Rectal smooth muscle tissue (tissue), 1 donor: ENCODE data around the gene PLXNA4.
"Not testable (repeated sequence)": the region's sequence is repeated elsewhere in the genome, so short reads cannot be mapped to it uniquely, and the experiment has no call there.

Source experiments
- H3K27ac ChIP-seq: one replicate; pipeline ENCODE4 v1.7.0; 2013; ENCODE audit warnings: low read depth, low read length, inconsistent platforms
- H3K27me3 ChIP-seq: one replicate; pipeline ENCODE4 v1.7.0; 2013; ENCODE audit warnings: low read length; ENCODE audit not compliant: control insufficient read depth, insufficient read depth
- H3K36me3 ChIP-seq: one replicate; pipeline ENCODE4 v1.7.0; 2013; ENCODE audit warnings: low read length; ENCODE audit not compliant: control insufficient read depth, insufficient read depth
- H3K4me1 ChIP-seq: one replicate; pipeline ENCODE4 v1.7.0; 2013; ENCODE audit warnings: low read length; ENCODE audit not compliant: control insufficient read depth, insufficient read depth
- H3K4me3 ChIP-seq: one replicate; pipeline ENCODE4 v1.7.0; 2013; ENCODE audit warnings: low read length
- H3K9ac ChIP-seq: one replicate; pipeline ENCODE4 v1.7.0; 2013; ENCODE audit warnings: low read length

The PLXNA4 gene

GRCh38 chr7:132181946-132182685 lies 394.2 kb downstream of the PLXNA4 start:
- Histone ChIP-seq H3K9ac (no peak overlapping the region), H3K27me3 (no peaks in the 10 kb centered on the region), H3K4me3 (no peak overlapping the region), H3K27ac (no peak overlapping the region), H3K4me1 (no peaks in the 10 kb centered on the region), H3K36me3 (no peaks in the 10 kb centered on the region)

- Histone ChIP-seq H3K36me3 (no peaks in the 10 kb centered on the region), H3K9ac (no peak overlapping the region), H3K27me3 (no peaks in the 10 kb centered on the region), H3K27ac (no peak overlapping the region), H3K4me3 (no peak overlapping the region), H3K4me1 (no peaks in the 10 kb centered on the region)
These were observed 394.9 kb downstream of the PLXNA4 start for GRCh38 chr7:132181371-132181770.

GRCh38 chr7:132180481-132180880 lies 395.8 kb downstream of the PLXNA4 start:
- no peak overlapping the region for H3K4me3 ChIP-seq
- no peaks in the 10 kb centered on the region for H3K4me1 ChIP-seq
- H3K9ac ChIP-seq: no peak overlapping the region
- no peaks in the 10 kb centered on the region for H3K27me3 ChIP-seq
- no peak overlapping the region for H3K27ac ChIP-seq
- H3K36me3 ChIP-seq: no peaks in the 10 kb centered on the region

GRCh38 chr7:132179681-132180080 lies 396.6 kb downstream of the PLXNA4 start:
- Histone ChIP-seq H3K27ac (no peak overlapping the region), H3K9ac (no peak overlapping the region), H3K27me3 (no peaks in the 10 kb centered on the region), H3K36me3 (no peaks in the 10 kb centered on the region), H3K4me3 (no peak overlapping the region), H3K4me1 (no peaks in the 10 kb centered on the region)

GRCh38 chr7:132179080-132179430 lies 397.2 kb downstream of the PLXNA4 start:
- Histone ChIP-seq H3K4me3 (no peak overlapping the region), H3K27ac (no peak overlapping the region), H3K27me3 (no peaks in the 10 kb centered on the region), H3K9ac (no peak overlapping the region), H3K36me3 (no peaks in the 10 kb centered on the region), H3K4me1 (no peaks in the 10 kb centered on the region)

GRCh38 chr7:132178402-132179079 lies 397.7 kb downstream of the PLXNA4 start:
- not testable (repeated sequence) for H3K27me3 ChIP-seq, H3K9ac ChIP-seq, H3K4me1 ChIP-seq, H3K27ac ChIP-seq, H3K36me3 ChIP-seq, H3K4me3 ChIP-seq

- Histone ChIP-seq H3K27ac (no peak overlapping the region), H3K36me3 (no peaks in the 10 kb centered on the region), H3K4me1 (no peaks in the 10 kb centered on the region), H3K4me3 (no peak overlapping the region), H3K9ac (no peak overlapping the region), H3K27me3 (no peaks in the 10 kb centered on the region)
These were observed 398.4 kb downstream of the PLXNA4 start for GRCh38 chr7:132177708-132178401.

GRCh38 chr7:132176719-132177118 lies 399.6 kb downstream of the PLXNA4 start:
- H3K36me3 ChIP-seq: no peaks in the 10 kb centered on the region
- H3K27me3 ChIP-seq: no peaks in the 10 kb centered on the region
- no peak overlapping the region for H3K27ac ChIP-seq
- no peak overlapping the region for H3K9ac ChIP-seq
- H3K4me1 ChIP-seq: no peaks in the 10 kb centered on the region
- H3K4me3 ChIP-seq: no peak overlapping the region

- Histone ChIP-seq H3K27ac (no peak overlapping the region), H3K4me1 (no peaks in the 10 kb centered on the region), H3K9ac (no peak overlapping the region), H3K4me3 (no peak overlapping the region), H3K36me3 (no peaks in the 10 kb centered on the region), H3K27me3 (peaks cover 2% of the 10 kb centered on the region)
These were observed 405.1 kb downstream of the PLXNA4 start for GRCh38 chr7:132171130-132171576.

- no peak overlapping the region for H3K9ac ChIP-seq
- no peaks in the 10 kb centered on the region for H3K36me3 ChIP-seq
- no peak overlapping the region for H3K4me3 ChIP-seq
- H3K27me3 ChIP-seq: peaks cover 2% of the 10 kb centered on the region
- no peaks in the 10 kb centered on the region for H3K4me1 ChIP-seq
- no peak overlapping the region for H3K27ac ChIP-seq
These were observed 406.5 kb downstream of the PLXNA4 start for GRCh38 chr7:132169730-132170129.

- Histone ChIP-seq H3K4me1 (no peaks in the 10 kb centered on the region), H3K4me3 (no peak overlapping the region), H3K36me3 (no peaks in the 10 kb centered on the region), H3K27me3 (peaks cover 2% of the 10 kb centered on the region), H3K9ac (no peak overlapping the region), H3K27ac (no peak overlapping the region)
These were observed 408.0 kb downstream of the PLXNA4 start for GRCh38 chr7:132168239-132168638.

- not testable (repeated sequence) for H3K27ac ChIP-seq, H3K9ac ChIP-seq, H3K27me3 ChIP-seq, H3K4me3 ChIP-seq, H3K36me3 ChIP-seq, H3K4me1 ChIP-seq
These were observed 410.6 kb downstream of the PLXNA4 start for GRCh38 chr7:132165695-132166094.
